ENCODE results near the gene ANKRD44.

- TF ChIP-seq ATF3 (IDR thresholded peaks at IDR 0.05; ENCODE audit: insufficient read depth, low read depth, low read length): no peak
- no peak for TF ChIP-seq TAF1 (IDR thresholded peaks at IDR 0.05; ENCODE audit: low read depth, low read length)
- TF ChIP-seq CBX5 (IDR thresholded peaks at IDR 0.05; ENCODE audit: low read depth, low read length): no peak
- no peak for TF ChIP-seq GABPA (IDR thresholded peaks at IDR 0.05; ENCODE audit: borderline replicate concordance, insufficient read depth, low read length)
- no peak for TF ChIP-seq CBX8 (IDR thresholded peaks at IDR 0.05; ENCODE audit: borderline replicate concordance, low read depth, low read length)
- TF ChIP-seq YY1 (IDR thresholded peaks at IDR 0.05; ENCODE audit: low read depth, low read length): no peak
- TF ChIP-seq CTCF (IDR thresholded peaks at IDR 0.05; ENCODE audit: control extremely low read depth in 1 of 3, insufficient read depth in 1 of 3, low read depth in 1 of 3, low read length in 3 of 3): no peak
- TF ChIP-seq SP2 (IDR thresholded peaks at IDR 0.05; ENCODE audit: low read length): no peak
These were observed 38.3 kb upstream of the ANKRD44 start for GRCh38 chr2:197348721-197349360.

Measured in H1 (cell line).